ENCODE measurements around the gene LLGL2.

- TF ChIP-seq, protein P1, sequence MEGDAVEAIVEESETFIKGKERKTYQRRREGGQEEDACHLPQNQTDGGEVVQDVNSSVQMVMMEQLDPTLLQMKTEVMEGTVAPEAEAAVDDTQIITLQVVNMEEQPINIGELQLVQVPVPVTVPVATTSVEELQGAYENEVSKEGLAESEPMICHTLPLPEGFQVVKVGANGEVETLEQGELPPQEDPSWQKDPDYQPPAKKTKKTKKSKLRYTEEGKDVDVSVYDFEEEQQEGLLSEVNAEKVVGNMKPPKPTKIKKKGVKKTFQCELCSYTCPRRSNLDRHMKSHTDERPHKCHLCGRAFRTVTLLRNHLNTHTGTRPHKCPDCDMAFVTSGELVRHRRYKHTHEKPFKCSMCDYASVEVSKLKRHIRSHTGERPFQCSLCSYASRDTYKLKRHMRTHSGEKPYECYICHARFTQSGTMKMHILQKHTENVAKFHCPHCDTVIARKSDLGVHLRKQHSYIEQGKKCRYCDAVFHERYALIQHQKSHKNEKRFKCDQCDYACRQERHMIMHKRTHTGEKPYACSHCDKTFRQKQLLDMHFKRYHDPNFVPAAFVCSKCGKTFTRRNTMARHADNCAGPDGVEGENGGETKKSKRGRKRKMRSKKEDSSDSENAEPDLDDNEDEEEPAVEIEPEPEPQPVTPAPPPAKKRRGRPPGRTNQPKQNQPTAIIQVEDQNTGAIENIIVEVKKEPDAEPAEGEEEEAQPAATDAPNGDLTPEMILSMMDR (IDR thresholded peaks at IDR 0.05): no peak
- TF ChIP-seq POLR2A (IDR thresholded peaks at IDR 0.05): no peak
Measured at GRCh38 chr17:75539967-75540729, 14.7 kb downstream of the LLGL2 start.

Measured in thyroid gland (tissue), 4 donors.